Neutrophil (primary cell): ENCODE measurements around the gene CCNL1.

ENCODE experiments used
- H3K27ac ChIP-seq: fragments of 200-600 bp; sonication (generic); 2 replicates; pipeline ENCODE4 v1.5.1; 2016; ENCODE audit warnings: mild to moderate bottlenecking, moderate library complexity
- H3K27me3 ChIP-seq: fragments of 200-600 bp; sonication (generic); 2 replicates; pipeline ENCODE4 v1.6.0; 2016; ENCODE audit warnings: mild to moderate bottlenecking
- H3K36me3 ChIP-seq: fragments of 200-600 bp; sonication (generic); 2 replicates; pipeline ENCODE4 v1.5.1; 2017
- H3K4me1 ChIP-seq, 2 experiments: fragments of 200-600 bp in 1 of 2; sonication (generic) in 1 of 2; 1 replicate in 1 of 2; 2 replicates in 1 of 2; pipeline versions ENCODE4 v1.5.1 to v1.6.1; 2013 to 2016; ENCODE audit warnings: low read depth in 1 of 2, low read length in 1 of 2, mild to moderate bottlenecking in 1 of 2, moderate library complexity in 1 of 2; ENCODE audit not compliant: control insufficient read depth in 1 of 2, insufficient read depth in 1 of 2
- H3K4me3 ChIP-seq, 2 experiments: fragments of 200-600 bp in 1 of 2; sonication (generic) in 1 of 2; 1 replicate in 1 of 2; 2 replicates in 1 of 2; pipeline ENCODE4 v1.5.1; 2013 to 2016; ENCODE audit warnings: low read depth in 1 of 2, low read length in 1 of 2, mild to moderate bottlenecking in 1 of 2, moderate library complexity in 1 of 2
- H3K9me3 ChIP-seq: fragments of 200-600 bp; sonication (generic); 2 replicates; pipeline ENCODE4 v1.5.1; 2016
- TF ChIP-seq, protein P1 (sequence below): fragments of 200-600 bp; sonication (generic); IDR thresholded peaks from 2 replicates; pipeline ENCODE4 v1.5.1; 2016; ENCODE audit warnings: antibody characterized with exemption

The CCNL1 gene

DNA sequence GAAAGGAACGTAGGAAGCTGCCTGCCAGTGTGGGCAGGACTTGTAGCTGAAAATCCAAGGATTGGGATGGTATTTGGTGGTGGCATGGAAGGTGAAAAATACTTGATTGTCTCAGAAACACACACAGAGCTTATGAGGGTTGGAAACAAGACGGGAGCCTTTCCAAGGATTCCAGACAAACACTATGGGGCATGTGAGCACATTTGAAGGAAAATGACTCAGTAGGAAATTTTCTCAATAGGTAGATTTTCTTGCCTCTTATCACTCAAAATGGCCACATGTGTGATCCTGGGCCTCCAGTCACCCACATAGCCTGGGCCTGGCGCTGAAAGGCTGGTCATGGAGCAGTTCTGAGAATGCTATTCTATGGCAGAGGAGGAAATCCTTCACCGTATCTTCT is 47.4 kb downstream of the CCNL1 start:
- TF ChIP-seq, protein P1, sequence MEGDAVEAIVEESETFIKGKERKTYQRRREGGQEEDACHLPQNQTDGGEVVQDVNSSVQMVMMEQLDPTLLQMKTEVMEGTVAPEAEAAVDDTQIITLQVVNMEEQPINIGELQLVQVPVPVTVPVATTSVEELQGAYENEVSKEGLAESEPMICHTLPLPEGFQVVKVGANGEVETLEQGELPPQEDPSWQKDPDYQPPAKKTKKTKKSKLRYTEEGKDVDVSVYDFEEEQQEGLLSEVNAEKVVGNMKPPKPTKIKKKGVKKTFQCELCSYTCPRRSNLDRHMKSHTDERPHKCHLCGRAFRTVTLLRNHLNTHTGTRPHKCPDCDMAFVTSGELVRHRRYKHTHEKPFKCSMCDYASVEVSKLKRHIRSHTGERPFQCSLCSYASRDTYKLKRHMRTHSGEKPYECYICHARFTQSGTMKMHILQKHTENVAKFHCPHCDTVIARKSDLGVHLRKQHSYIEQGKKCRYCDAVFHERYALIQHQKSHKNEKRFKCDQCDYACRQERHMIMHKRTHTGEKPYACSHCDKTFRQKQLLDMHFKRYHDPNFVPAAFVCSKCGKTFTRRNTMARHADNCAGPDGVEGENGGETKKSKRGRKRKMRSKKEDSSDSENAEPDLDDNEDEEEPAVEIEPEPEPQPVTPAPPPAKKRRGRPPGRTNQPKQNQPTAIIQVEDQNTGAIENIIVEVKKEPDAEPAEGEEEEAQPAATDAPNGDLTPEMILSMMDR, result no peak
- no peaks in the 10 kb centered on the region for H3K4me1 ChIP-seq
- no peak overlapping the region for H3K4me3 ChIP-seq

DNA sequence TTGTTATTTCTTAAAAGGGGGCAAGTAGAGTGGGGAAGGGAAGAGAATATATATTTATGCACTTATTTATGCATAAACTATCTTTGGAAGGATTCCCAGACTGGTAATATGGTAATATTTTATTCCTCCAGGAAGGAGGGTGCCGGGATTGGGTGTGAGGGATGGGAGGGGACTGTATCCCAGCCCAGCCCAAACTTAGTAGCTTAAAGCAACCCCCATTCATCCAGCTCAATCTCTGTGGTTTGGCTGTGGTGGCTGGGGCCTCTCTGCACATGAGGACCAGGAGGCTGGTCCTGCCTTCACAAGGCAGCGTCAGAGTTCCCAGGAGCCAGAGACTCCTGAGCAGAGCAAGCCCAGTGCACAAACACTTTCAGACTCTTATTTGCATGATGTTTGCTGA is 48.4 kb downstream of the CCNL1 start:
- H3K27me3 ChIP-seq, result peaks cover 16% of the 10 kb centered on the region
- TF ChIP-seq, protein P1, result no peak
- H3K36me3 ChIP-seq, result no peaks in the 10 kb centered on the region
- H3K27ac ChIP-seq, result no peak overlapping the region
- H3K4me3 ChIP-seq, result no peak overlapping the region
- no peaks in the 10 kb centered on the region for H3K9me3 ChIP-seq
- H3K4me1 ChIP-seq, result no peaks in the 10 kb centered on the region

More for the DNA sequence above, 47.4 kb downstream of the CCNL1 start:
- H3K27me3 ChIP-seq, result peaks cover 26% of the 10 kb centered on the region
- H3K27ac ChIP-seq, result no peak overlapping the region
- no peaks in the 10 kb centered on the region for H3K9me3 ChIP-seq
- H3K36me3 ChIP-seq, result no peaks in the 10 kb centered on the region

DNA sequence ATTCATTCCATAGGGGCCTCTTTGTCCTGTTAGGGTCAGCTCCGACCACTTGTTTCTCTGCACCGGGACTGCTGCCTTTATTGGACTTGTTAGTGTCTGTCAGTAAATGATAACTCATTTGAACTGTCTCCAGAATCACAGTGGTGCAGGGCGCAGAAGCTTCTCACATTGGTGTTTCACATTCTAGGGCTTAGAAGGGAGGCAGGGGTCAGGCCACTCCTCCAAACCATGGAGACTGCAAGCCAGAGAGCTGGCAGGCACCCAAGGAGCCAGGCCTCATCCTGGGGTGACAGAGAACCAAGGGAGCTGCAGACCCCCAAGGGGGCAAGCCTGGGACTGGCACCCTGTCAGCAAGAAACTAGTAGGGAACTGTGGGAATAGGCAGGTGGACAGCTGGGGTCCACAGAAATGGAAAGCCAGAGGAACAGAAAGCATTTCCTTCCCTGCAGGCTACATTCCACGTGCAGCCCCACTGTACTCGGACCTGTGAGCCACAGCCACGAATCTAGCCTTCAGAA is 49.1 kb downstream of the CCNL1 start:
- H3K27ac ChIP-seq, result no peak overlapping the region
- no peaks in the 10 kb centered on the region for H3K9me3 ChIP-seq
- TF ChIP-seq, protein P1, result no peak
- no peak overlapping the region for H3K4me3 ChIP-seq
- H3K36me3 ChIP-seq, result no peaks in the 10 kb centered on the region
- H3K4me1 ChIP-seq, result no peaks in the 10 kb centered on the region
- peaks cover 9% of the 10 kb centered on the region for H3K27me3 ChIP-seq

- H3K4me1 ChIP-seq, result no peaks in the 10 kb centered on the region
- H3K36me3 ChIP-seq, result no peaks in the 10 kb centered on the region
- TF ChIP-seq, protein P1, result no peak
- H3K27me3 ChIP-seq, result no peaks in the 10 kb centered on the region
- no peak overlapping the region for H3K27ac ChIP-seq
- no peaks in the 10 kb centered on the region for H3K9me3 ChIP-seq
- H3K4me3 ChIP-seq, result no peak overlapping the region
These were observed 50.4 kb downstream of the CCNL1 start for GRCh38 chr3:157109267-157110141.

GRCh38 chr3:157107644-157108133 is 52.3 kb downstream of the CCNL1 start:
- Histone ChIP-seq H3K4me1 (no peaks in the 10 kb centered on the region), H3K4me3 (no peak overlapping the region), H3K27me3 (no peaks in the 10 kb centered on the region), H3K9me3 (no peaks in the 10 kb centered on the region), H3K27ac (no peak overlapping the region), H3K36me3 (no peaks in the 10 kb centered on the region)
- TF ChIP-seq, protein P1, result no peak
